Measurements from ENCODE around the gene ARL15. TPM values are rescaled to one million over a fixed set of nuclear protein-coding genes. Genes with fewer than 3 reads are reported as not detected.

ARL15 gene
- polyA plus RNA-seq, 1 of the 3 experiments (the other 2 are of a cell fraction) = 6.4 TPM

GRCh38 chr5:54313311-54314270 lies 3.2 kb upstream of the ARL15 start:
- ChIA-PET POLR2A (no interaction called here), CTCF (interaction anchor here (1.2 kb wide), 1 partner anchor 13 kb away, joined by 3 read pairs; no protein-coding TSS in a partner anchor)
- Histone ChIP-seq H3K9ac (no peak overlapping the region), H3K79me2 (ENCODE audit: insufficient read depth) (peaks cover 15% of the 10 kb centered on the region), H3K27ac (ENCODE audit: low read depth in 2 of 2, low read length in 1 of 2) (no peak overlapping the region), H3K36me3 (replicated peaks in 1 of 2; ENCODE audit: control insufficient read depth in 1 of 2, insufficient read depth in 2 of 2, low read length in 1 of 2) (no peaks in the 10 kb centered on the region), H4K20me1 (ENCODE audit: insufficient read depth) (no peaks in the 10 kb centered on the region), H3K9me3 (no peaks in the 10 kb centered on the region), H2AFZ (ENCODE audit: low read depth) (no peak overlapping the region), H3K4me2 (no peak overlapping the region), H3K4me3 (ENCODE audit: low read depth in 2 of 2, low read length in 1 of 2) (no peak overlapping the region), H3K4me1 (ENCODE audit: control insufficient read depth in 1 of 2, insufficient read depth in 2 of 2, low read depth in 1 of 2, low read length in 1 of 2) (peaks cover under 1 to 3% of the 10 kb centered on the region in 2 experiments; a peak in 2 of 4 replicates), H3K27me3 (ENCODE audit: insufficient read depth) (no peaks in the 10 kb centered on the region), H3F3A (replicated peaks; ENCODE audit: insufficient read depth) (no peaks in the 10 kb centered on the region), H3K9me2 (no peaks in the 10 kb centered on the region)
- 54% methylated on average over 7 of the region's 7 CpGs for WGBS (ENCODE audit: low lambda C conversion rate)
- DNase-seq = no peak
- TF ChIP-seq SIN3A (IDR thresholded peaks at IDR 0.05; ENCODE audit: borderline replicate concordance, low read depth, low read length) (no peak), GATA2 (CRISPR knock-in tag; IDR thresholded peaks at IDR 0.05) (no peak), POLR2AphosphoS5 (IDR thresholded peaks at IDR 0.05; ENCODE audit: low read depth, low read length) (no peak), FOSL2 (IDR thresholded peaks at IDR 0.05; ENCODE audit: borderline replicate concordance, low read depth) (no peak), FOXJ3 (CRISPR knock-in tag; IDR thresholded peaks at IDR 0.05) (no peak), NRF1 (IDR thresholded peaks at IDR 0.05; ENCODE audit: low read depth, low read length) (no peak)

DNA sequence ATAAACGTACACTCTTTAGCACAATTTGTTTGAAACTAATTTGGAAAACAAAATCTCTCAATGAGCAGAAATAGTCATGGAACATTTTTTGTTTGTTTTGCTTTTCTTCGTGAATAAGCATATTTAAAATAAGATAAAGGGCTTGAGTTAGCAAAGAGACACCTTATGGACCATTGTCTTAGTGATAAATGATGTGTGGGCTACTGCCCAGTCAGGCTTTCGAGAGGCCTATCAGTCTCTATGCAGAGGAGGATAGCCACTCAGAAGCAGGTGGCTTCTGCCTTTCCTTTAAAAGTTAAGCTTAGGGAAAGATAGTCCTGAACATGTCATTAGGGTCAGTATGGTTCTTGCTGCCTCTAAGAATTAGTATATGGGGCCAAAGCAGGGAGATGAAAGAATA lies 2.1 kb upstream of the ARL15 start:
- no peaks in the 10 kb centered on the region for H3K36me3 ChIP-seq (replicated peaks in 1 of 2; ENCODE audit: control insufficient read depth in 1 of 2, insufficient read depth in 2 of 2, low read length in 1 of 2)
- H3K4me1 ChIP-seq (ENCODE audit: control insufficient read depth in 1 of 2, insufficient read depth in 2 of 2, low read depth in 1 of 2, low read length in 1 of 2) = peaks cover 3 to 11% of the 10 kb centered on the region in 2 experiments; a peak in 3 of 4 replicates
- no peak overlapping the region for H2AFZ ChIP-seq (ENCODE audit: low read depth)
- TF ChIP-seq RAD21 (IDR thresholded peaks at IDR 0.05; ENCODE audit: low read length) (no peak), TCF12 (IDR thresholded peaks at IDR 0.05) (no peak), SIN3A (IDR thresholded peaks at IDR 0.05; ENCODE audit: borderline replicate concordance, low read depth, low read length) (no peak), NRF1 (IDR thresholded peaks at IDR 0.05; ENCODE audit: low read depth, low read length) (no peak), RFX5 (IDR thresholded peaks at IDR 0.05; ENCODE audit: low read length) (no peak), TEAD4 (IDR thresholded peaks at IDR 0.05; ENCODE audit: borderline replicate concordance, insufficient read depth) (no peak), CHD2 (IDR thresholded peaks at IDR 0.05; ENCODE audit: low read length, partially characterized antibody) (no peak), YY1 (IDR thresholded peaks at IDR 0.05; ENCODE audit: low read depth) (no peak), USF1 (IDR thresholded peaks at IDR 0.05; ENCODE audit: borderline replicate concordance, low read depth) (no peak), TAF1 (IDR thresholded peaks at IDR 0.05; ENCODE audit: borderline replicate concordance, low read depth, low read length) (no peak), MEF2A (IDR thresholded peaks at IDR 0.05; ENCODE audit: borderline replicate concordance, low read depth) (no peak)
- TF ChIP-seq, protein P1, sequence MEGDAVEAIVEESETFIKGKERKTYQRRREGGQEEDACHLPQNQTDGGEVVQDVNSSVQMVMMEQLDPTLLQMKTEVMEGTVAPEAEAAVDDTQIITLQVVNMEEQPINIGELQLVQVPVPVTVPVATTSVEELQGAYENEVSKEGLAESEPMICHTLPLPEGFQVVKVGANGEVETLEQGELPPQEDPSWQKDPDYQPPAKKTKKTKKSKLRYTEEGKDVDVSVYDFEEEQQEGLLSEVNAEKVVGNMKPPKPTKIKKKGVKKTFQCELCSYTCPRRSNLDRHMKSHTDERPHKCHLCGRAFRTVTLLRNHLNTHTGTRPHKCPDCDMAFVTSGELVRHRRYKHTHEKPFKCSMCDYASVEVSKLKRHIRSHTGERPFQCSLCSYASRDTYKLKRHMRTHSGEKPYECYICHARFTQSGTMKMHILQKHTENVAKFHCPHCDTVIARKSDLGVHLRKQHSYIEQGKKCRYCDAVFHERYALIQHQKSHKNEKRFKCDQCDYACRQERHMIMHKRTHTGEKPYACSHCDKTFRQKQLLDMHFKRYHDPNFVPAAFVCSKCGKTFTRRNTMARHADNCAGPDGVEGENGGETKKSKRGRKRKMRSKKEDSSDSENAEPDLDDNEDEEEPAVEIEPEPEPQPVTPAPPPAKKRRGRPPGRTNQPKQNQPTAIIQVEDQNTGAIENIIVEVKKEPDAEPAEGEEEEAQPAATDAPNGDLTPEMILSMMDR (IDR thresholded peaks at IDR 0.05) = no peak
- TF ChIP-seq, protein P2, sequence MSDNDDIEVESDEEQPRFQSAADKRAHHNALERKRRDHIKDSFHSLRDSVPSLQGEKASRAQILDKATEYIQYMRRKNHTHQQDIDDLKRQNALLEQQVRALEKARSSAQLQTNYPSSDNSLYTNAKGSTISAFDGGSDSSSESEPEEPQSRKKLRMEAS (IDR thresholded peaks at IDR 0.05; ENCODE audit: low read depth) = no peak
- TF ChIP-seq, protein P3, sequence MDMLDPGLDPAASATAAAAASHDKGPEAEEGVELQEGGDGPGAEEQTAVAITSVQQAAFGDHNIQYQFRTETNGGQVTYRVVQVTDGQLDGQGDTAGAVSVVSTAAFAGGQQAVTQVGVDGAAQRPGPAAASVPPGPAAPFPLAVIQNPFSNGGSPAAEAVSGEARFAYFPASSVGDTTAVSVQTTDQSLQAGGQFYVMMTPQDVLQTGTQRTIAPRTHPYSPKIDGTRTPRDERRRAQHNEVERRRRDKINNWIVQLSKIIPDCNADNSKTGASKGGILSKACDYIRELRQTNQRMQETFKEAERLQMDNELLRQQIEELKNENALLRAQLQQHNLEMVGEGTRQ (IDR thresholded peaks at IDR 0.05; ENCODE audit: borderline replicate concordance, low read depth, low read length) = no peak
- H3K4me2 ChIP-seq = no peak overlapping the region
- H3K79me2 ChIP-seq (ENCODE audit: insufficient read depth) = peaks cover 21% of the 10 kb centered on the region
- no peak overlapping the region for H3K4me3 ChIP-seq (ENCODE audit: low read depth in 2 of 2, low read length in 1 of 2)
- H3K27me3 ChIP-seq (ENCODE audit: insufficient read depth) = no peaks in the 10 kb centered on the region
- ChIA-PET POLR2A (interaction anchor here (0.9 kb wide), 1 partner anchor 107 kb away, joined by 4 read pairs; no protein-coding TSS in a partner anchor), CTCF (interaction anchor here (0.6 to 1.2 kb wide), 6 partner anchors 11 to 111 kb away, joined by 3 to 4 read pairs (median 3); no protein-coding TSS in a partner anchor)
- no peaks in the 10 kb centered on the region for H3F3A ChIP-seq (replicated peaks; ENCODE audit: insufficient read depth)
- WGBS (ENCODE audit: low lambda C conversion rate) = 94% methylated on average over 3 of the region's 3 CpGs
- no peaks in the 10 kb centered on the region for H3K9me2 ChIP-seq
- no peak overlapping the region for H3K27ac ChIP-seq (ENCODE audit: low read depth in 2 of 2, low read length in 1 of 2)
- no peaks in the 10 kb centered on the region for H3K9me3 ChIP-seq
- DNase-seq = no peak
- H3K9ac ChIP-seq = no peak overlapping the region
- no peaks in the 10 kb centered on the region for H4K20me1 ChIP-seq (ENCODE audit: insufficient read depth)

Measured in SK-N-SH (cell line).